ENCODE results near the gene KBTBD13. TPM values are rescaled to one million over a fixed set of nuclear protein-coding genes. Genes with fewer than 3 reads are reported as not detected.
A peak's percentile ranks its signal among the peaks of the same experiment; 100 is the strongest.
"Not testable (repeated sequence)": the region's sequence is repeated elsewhere in the genome, so short reads cannot be mapped to it uniquely, and the experiment has no call there.

KBTBD13 gene
- total RNA-seq, 1 donor from 2014 or later, result 1.6 TPM

DNA sequence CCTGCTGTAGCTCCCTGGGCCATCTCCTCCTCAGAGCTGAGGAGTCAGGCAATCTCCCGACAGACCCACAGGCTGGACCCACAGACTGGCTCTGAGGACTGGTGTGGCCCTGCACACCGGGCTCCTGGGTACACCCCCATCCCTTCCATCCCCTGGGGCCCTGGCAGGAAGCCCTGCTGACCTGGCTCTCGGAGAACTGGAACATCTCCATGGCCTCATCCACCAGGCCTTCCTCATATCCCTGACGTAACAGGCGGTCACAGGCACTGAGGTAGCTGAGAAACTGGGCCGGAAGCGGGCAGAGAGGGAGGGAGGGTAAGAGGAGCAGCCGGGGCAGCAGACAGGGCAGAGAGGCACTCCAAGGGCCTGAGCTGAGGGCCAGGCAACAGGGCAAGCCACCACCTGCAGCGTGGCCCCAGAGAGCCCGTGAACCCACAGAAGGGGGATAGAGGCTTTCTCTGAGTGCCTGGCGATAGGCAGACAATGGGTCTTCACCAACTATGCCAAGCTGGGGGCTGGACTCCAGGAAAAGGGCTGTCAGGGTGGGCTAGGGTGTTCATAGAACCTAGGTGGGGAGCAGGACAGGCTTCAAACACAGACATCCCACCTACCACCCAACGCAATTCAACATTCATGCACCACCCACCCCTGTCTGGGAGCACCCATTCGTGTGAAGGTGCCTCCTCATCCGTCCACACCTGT lies 17.9 kb downstream of the KBTBD13 start:
- Histone ChIP-seq H3K9me3 (ENCODE audit: control insufficient read depth in 3 of 3, low read length in 3 of 3) (no peaks in the 10 kb centered on the region), H3K27ac (ENCODE audit: low read depth, low read length) (no peak overlapping the region), H3K27me3 (ENCODE audit: control insufficient read depth in 3 of 3, insufficient read depth in 3 of 3, low read length in 3 of 3) (no peaks in the 10 kb centered on the region), H3K4me1 (ENCODE audit: control insufficient read depth in 3 of 3, insufficient read depth in 3 of 3, low read length in 3 of 3) (peaks cover 15 to 29% (median 22%) of the 10 kb centered on the region in 3 donors), H3K9ac (ENCODE audit: low read depth in 1 of 3, low read length in 3 of 3) (no peak overlapping the region), H3K4me3 (ENCODE audit: low read length in 3 of 3) (no peak overlapping the region), H3K36me3 (ENCODE audit: control insufficient read depth in 3 of 3, insufficient read depth in 3 of 3, low read length in 3 of 3) (peaks cover 20 to 21% (median 20%) of the 10 kb centered on the region in 3 donors)

DNA sequence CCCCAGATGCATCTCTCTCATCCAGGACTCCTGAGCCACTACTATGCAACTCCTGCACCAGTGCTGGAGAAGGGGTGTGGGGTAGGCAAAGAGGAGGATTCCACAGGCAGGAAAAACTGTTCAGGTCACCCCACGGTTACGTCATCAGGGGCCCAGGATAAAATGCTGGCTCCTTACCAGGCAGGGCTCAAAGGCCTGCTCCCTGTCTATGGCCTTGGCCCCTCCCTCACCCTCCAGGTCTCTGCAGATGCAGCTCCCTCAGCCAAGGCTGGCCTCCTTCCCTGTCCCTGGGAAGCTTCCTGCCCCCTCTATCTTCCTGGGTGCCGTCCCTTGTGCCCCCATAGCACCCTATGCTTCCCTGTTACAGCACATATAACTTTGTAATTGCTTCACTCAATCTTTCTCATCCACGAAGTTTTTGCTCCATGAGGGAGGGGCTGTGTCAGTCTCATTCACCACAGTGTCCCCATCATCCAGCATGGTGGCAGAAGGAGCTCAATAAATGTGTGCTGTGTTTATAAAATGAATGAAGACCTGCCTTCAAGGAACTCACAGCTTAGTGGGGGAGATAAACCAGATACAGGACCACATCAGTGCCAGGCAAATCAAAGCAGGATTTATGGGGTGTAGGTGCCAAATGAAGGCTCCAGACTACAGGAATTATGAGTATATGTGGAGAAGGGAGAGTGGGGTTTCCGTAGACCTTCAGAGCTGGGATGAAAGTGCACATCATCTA lies 18.6 kb downstream of the KBTBD13 start:
- Histone ChIP-seq H3K4me3 (ENCODE audit: low read length in 3 of 3) (no peak overlapping the region), H3K36me3 (ENCODE audit: control insufficient read depth in 3 of 3, insufficient read depth in 3 of 3, low read length in 3 of 3) (peaks cover 23 to 26% (median 24%) of the 10 kb centered on the region in 3 donors), H3K9ac (ENCODE audit: low read depth in 1 of 3, low read length in 3 of 3) (no peak overlapping the region), H3K4me1 (ENCODE audit: control insufficient read depth in 3 of 3, insufficient read depth in 3 of 3, low read length in 3 of 3) (peaks cover 9 to 23% (median 19%) of the 10 kb centered on the region in 3 donors), H3K27ac (ENCODE audit: low read depth, low read length) (no peak overlapping the region), H3K27me3 (ENCODE audit: control insufficient read depth in 3 of 3, insufficient read depth in 3 of 3, low read length in 3 of 3) (no peaks in the 10 kb centered on the region), H3K9me3 (ENCODE audit: control insufficient read depth in 3 of 3, low read length in 3 of 3) (no peaks in the 10 kb centered on the region)

DNA sequence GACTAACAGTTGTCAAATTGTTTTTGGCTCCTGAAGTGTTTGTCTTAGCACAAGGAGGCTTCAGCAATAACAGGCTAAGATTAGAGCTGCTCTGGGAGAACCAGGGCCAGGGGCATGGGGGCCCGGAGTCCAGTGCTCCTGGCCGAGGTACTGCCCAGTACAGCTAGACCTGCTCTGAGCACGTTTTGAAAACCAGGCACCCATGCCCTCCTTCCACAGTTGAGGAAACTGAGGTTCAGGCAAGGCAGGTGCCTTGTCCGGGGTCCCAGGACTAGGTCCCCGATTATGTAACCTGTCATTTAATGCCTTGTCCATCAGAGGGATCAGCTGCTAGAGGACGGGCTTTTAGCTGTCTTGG lies 19.2 kb downstream of the KBTBD13 start:
- peaks cover 24 to 32% (median 28%) of the 10 kb centered on the region in 3 donors for H3K36me3 ChIP-seq (ENCODE audit: control insufficient read depth in 3 of 3, insufficient read depth in 3 of 3, low read length in 3 of 3)
- no peak overlapping the region for H3K4me3 ChIP-seq (ENCODE audit: low read length in 3 of 3)
- H3K27me3 ChIP-seq (ENCODE audit: control insufficient read depth in 3 of 3, insufficient read depth in 3 of 3, low read length in 3 of 3), result no peaks in the 10 kb centered on the region
- H3K9ac ChIP-seq (ENCODE audit: low read depth in 1 of 3, low read length in 3 of 3), result no peak overlapping the region
- peaks cover 6 to 23% (median 19%) of the 10 kb centered on the region in 3 donors for H3K4me1 ChIP-seq (ENCODE audit: control insufficient read depth in 3 of 3, insufficient read depth in 3 of 3, low read length in 3 of 3)
- no peak overlapping the region for H3K27ac ChIP-seq (ENCODE audit: low read depth, low read length)
- H3K9me3 ChIP-seq (ENCODE audit: control insufficient read depth in 3 of 3, low read length in 3 of 3), result no peaks in the 10 kb centered on the region

DNA sequence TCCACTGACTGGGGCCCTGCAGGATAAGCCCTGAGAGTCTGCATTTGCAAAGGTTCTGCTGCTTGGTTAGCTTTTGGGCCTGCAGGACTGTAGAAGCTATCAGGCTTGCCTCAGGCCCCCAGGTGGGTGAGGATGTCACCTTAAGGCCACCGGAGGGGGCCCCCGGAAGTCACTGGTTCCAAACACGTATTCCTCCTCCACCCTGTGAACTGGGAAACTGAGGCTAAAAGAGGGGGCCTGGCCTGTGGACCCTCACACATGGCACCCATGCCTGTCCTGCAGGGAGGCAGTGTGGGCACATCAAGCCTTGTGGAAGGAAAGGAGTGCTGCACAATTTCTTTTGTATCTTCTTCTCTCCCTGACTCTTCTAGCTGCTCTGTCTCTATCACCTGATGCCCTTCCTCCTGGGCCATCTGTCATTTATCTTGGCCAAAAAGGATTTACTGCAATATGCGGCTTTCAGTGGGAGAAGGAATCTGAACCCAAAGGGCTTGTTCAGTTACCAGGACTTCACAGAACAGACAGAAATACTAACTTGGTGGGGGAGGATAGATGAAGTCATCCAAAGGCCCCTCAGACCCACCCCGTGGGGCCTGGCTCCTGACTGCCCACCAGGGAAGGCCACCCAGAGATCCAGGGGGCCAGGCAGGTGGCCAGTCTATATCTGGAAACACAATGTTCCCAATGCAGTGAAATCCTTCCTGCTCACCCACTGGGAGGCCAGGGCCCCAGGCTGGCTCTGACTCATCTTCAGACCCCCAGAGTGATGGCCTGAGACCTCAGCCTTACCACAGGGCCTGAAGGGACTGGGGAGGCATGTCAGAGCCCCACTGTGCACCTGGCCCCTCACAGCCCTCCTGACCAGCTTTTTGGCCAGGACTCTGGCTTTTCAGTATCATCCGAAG lies 20.2 kb downstream of the KBTBD13 start:
- Histone ChIP-seq H3K27ac (ENCODE audit: low read depth, low read length) (no peak overlapping the region), H3K36me3 (ENCODE audit: control insufficient read depth in 3 of 3, insufficient read depth in 3 of 3, low read length in 3 of 3) (peaks cover 24 to 36% (median 35%) of the 10 kb centered on the region in 3 donors), H3K9me3 (ENCODE audit: control insufficient read depth in 3 of 3, low read length in 3 of 3) (no peaks in the 10 kb centered on the region), H3K9ac (ENCODE audit: low read depth in 1 of 3, low read length in 3 of 3) (peak overlapping the region in 2 of 3 donors; percentile 40 to 63), H3K4me1 (ENCODE audit: control insufficient read depth in 3 of 3, insufficient read depth in 3 of 3, low read length in 3 of 3) (peaks cover 8 to 29% (median 19%) of the 10 kb centered on the region in 3 donors), H3K4me3 (ENCODE audit: low read length in 3 of 3) (no peak overlapping the region), H3K27me3 (ENCODE audit: control insufficient read depth in 3 of 3, insufficient read depth in 3 of 3, low read length in 3 of 3) (no peaks in the 10 kb centered on the region)

DNA sequence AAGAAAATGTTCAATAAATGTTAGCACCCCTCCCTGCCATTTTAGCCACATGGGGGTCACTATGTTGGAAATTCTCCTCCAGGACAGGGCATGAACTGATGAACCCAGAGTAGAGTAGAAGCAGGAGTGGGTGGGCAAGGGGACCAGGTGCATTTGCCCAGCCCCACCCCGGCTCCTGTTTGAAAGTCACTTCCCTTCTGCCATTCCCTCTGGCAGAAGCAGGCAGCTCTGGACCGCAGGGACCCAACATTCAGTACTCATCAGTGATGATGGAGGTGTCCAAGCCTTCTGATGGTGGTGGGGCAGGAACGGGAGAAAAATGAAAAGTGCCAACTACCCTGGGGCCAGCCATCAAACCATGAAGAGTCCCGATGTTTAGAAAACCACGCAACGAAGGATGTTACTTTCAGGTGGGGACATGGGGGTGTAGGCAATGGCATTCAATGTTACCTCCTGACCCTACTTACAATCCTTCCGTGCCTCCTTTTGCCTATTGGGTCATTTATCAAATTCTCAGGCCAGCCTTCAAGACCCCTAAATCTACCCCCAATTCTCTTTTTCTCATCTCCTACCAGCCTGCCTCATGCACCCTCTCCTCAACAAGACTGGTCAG lies 21.2 kb downstream of the KBTBD13 start:
- no peak overlapping the region for H3K27ac ChIP-seq (ENCODE audit: low read depth, low read length)
- peaks cover 8 to 26% (median 19%) of the 10 kb centered on the region in 3 donors for H3K4me1 ChIP-seq (ENCODE audit: control insufficient read depth in 3 of 3, insufficient read depth in 3 of 3, low read length in 3 of 3)
- peaks cover 29 to 36% (median 34%) of the 10 kb centered on the region in 3 donors for H3K36me3 ChIP-seq (ENCODE audit: control insufficient read depth in 3 of 3, insufficient read depth in 3 of 3, low read length in 3 of 3)
- H3K4me3 ChIP-seq (ENCODE audit: low read length in 3 of 3), result no peak overlapping the region
- H3K9me3 ChIP-seq (ENCODE audit: control insufficient read depth in 3 of 3, low read length in 3 of 3), result no peaks in the 10 kb centered on the region
- H3K27me3 ChIP-seq (ENCODE audit: control insufficient read depth in 3 of 3, insufficient read depth in 3 of 3, low read length in 3 of 3), result no peaks in the 10 kb centered on the region
- H3K9ac ChIP-seq (ENCODE audit: low read depth in 1 of 3, low read length in 3 of 3), result no peak overlapping the region

DNA sequence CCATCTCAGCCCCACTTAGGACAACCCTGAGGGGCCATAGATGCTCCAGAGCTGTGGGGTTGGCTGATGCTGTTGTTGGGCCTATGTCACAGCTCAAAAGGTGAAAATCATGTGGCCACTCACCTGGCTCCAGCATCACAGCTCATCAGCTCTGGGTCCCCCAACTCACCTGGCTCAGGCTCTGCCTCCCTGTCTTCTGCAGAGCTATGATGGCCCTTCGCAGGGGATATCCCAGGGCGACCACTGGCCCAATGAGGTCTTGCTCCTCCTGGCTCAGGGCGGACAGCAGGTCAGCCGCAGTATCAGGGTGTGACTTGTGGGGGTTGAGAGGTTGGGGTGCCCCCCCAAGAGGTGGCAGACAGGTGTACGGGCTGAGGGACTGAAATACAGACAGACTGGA lies 22.8 kb downstream of the KBTBD13 start:
- Histone ChIP-seq H3K4me1 (ENCODE audit: control insufficient read depth in 3 of 3, insufficient read depth in 3 of 3, low read length in 3 of 3) (peaks cover 8 to 25% (median 19%) of the 10 kb centered on the region in 3 donors), H3K9me3 (ENCODE audit: control insufficient read depth in 3 of 3, low read length in 3 of 3) (no peaks in the 10 kb centered on the region), H3K9ac (ENCODE audit: low read depth in 1 of 3, low read length in 3 of 3) (no peak overlapping the region), H3K27me3 (ENCODE audit: control insufficient read depth in 3 of 3, insufficient read depth in 3 of 3, low read length in 3 of 3) (no peaks in the 10 kb centered on the region), H3K36me3 (ENCODE audit: control insufficient read depth in 3 of 3, insufficient read depth in 3 of 3, low read length in 3 of 3) (peaks cover 30 to 38% (median 33%) of the 10 kb centered on the region in 3 donors), H3K4me3 (ENCODE audit: low read length in 3 of 3) (no peak overlapping the region), H3K27ac (ENCODE audit: low read depth, low read length) (no peak overlapping the region)

DNA sequence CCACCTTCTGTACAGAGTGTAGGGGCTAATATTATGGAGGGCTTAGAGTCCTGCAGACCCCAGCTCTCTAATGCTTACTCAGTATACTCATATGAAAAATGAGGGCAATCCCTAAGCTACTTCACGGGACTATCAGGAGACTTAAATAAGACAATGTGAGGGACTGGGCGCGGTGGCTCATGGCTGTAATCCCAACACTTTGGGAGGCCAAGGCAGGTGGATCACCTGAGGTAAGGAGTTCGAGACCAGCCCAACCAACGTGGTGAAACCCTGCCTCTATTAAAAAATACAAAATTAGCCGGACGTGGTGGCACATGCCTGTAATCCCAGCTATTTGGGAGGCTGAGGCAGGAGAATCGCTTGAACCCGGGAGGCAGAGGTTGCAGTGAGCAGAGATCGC lies 23.3 kb downstream of the KBTBD13 start:
- Histone ChIP-seq H3K4me1 (ENCODE audit: control insufficient read depth in 3 of 3, insufficient read depth in 3 of 3, low read length in 3 of 3) (peaks cover 4 to 20% (median 17%) of the 10 kb centered on the region in 3 donors), H3K36me3 (ENCODE audit: control insufficient read depth in 3 of 3, insufficient read depth in 3 of 3, low read length in 3 of 3) (peaks cover 30 to 38% (median 33%) of the 10 kb centered on the region in 3 donors)
- H3K9me3 ChIP-seq (ENCODE audit: control insufficient read depth in 3 of 3, low read length in 3 of 3); H3K9ac ChIP-seq (ENCODE audit: low read depth in 1 of 3, low read length in 3 of 3); H3K27ac ChIP-seq (ENCODE audit: low read depth, low read length); H3K27me3 ChIP-seq (ENCODE audit: control insufficient read depth in 3 of 3, insufficient read depth in 3 of 3, low read length in 3 of 3); H3K4me3 ChIP-seq (ENCODE audit: low read length in 3 of 3): not testable (repeated sequence)

DNA sequence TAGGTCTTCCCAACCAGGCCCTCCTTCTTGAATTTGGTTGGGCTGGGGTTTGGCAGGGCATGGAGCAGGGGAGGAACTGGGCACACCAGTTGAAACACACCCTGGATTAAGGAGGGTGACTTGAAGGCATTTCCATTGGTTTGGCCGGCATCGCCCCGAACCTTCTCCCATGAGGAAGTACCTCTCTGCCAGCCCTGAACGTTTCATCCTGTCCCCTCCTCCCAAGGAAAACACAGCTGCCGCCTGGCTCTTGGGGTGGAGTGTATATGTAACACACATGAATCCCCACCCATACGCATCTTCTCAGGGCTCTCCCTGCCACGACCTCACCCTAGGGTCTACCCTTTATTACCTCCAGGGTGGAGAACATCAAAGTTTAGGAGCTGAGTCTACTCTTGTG lies 23.9 kb downstream of the KBTBD13 start:
- peaks cover 4 to 16% (median 13%) of the 10 kb centered on the region in 3 donors for H3K4me1 ChIP-seq (ENCODE audit: control insufficient read depth in 3 of 3, insufficient read depth in 3 of 3, low read length in 3 of 3)
- no peaks in the 10 kb centered on the region for H3K27me3 ChIP-seq (ENCODE audit: control insufficient read depth in 3 of 3, insufficient read depth in 3 of 3, low read length in 3 of 3)
- H3K9me3 ChIP-seq (ENCODE audit: control insufficient read depth in 3 of 3, low read length in 3 of 3), result no peaks in the 10 kb centered on the region
- peak overlapping the region in 1 of 3 donors; percentile 14 for H3K9ac ChIP-seq (ENCODE audit: low read depth in 1 of 3, low read length in 3 of 3)
- H3K27ac ChIP-seq (ENCODE audit: low read depth, low read length), result no peak overlapping the region
- H3K36me3 ChIP-seq (ENCODE audit: control insufficient read depth in 3 of 3, insufficient read depth in 3 of 3, low read length in 3 of 3), result peaks cover 34 to 39% (median 38%) of the 10 kb centered on the region in 3 donors
- H3K4me3 ChIP-seq (ENCODE audit: low read length in 3 of 3), result no peak overlapping the region

DNA sequence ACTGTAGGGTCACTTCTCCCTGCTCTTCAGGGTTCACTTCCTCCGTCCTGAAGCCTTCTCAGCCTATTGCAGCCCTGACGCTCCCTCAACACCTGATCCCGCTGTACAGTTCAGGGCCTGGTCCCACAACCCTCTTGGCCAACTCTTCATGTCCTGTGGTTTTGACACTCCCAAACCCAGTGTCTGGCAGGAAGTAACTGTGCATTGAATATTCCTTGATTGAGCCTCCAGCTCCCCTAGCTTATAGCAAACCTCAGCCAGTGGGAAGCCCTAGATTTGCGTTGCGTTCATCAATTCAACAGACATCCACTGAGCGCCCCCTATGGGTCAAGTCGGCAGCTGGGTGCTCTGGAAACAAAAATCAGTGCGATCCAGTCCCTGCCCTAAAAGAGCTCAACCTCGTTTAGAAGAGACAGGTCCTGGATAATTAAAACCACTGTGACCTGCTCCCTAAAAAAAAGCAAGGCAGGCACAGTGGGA lies 24.9 kb downstream of the KBTBD13 start:
- Histone ChIP-seq H3K27me3 (ENCODE audit: control insufficient read depth in 3 of 3, insufficient read depth in 3 of 3, low read length in 3 of 3) (no peaks in the 10 kb centered on the region), H3K9me3 (ENCODE audit: control insufficient read depth in 3 of 3, low read length in 3 of 3) (no peaks in the 10 kb centered on the region), H3K9ac (ENCODE audit: low read depth in 1 of 3, low read length in 3 of 3) (no peak overlapping the region), H3K4me3 (ENCODE audit: low read length in 3 of 3) (no peak overlapping the region), H3K27ac (ENCODE audit: low read depth, low read length) (no peak overlapping the region), H3K36me3 (ENCODE audit: control insufficient read depth in 3 of 3, insufficient read depth in 3 of 3, low read length in 3 of 3) (peaks cover 40 to 46% (median 42%) of the 10 kb centered on the region in 3 donors), H3K4me1 (ENCODE audit: control insufficient read depth in 3 of 3, insufficient read depth in 3 of 3, low read length in 3 of 3) (peaks cover 4 to 15% (median 9%) of the 10 kb centered on the region in 3 donors)
